OCI-LY7 (cell line): Measurements from ENCODE around the gene ATXN1L.

Source experiments
- EZH2phosphoT487 ChIP-seq: fragments of 200-600 bp; sonication (generic); IDR thresholded peaks from 2 replicates; pipeline ENCODE4 v1.6.1; 2018; ENCODE audit warnings: low read depth, borderline replicate concordance, mild to moderate bottlenecking, mixed run types, antibody characterized with exemption, low read length, moderate library complexity, mixed read lengths
- TF ChIP-seq, protein P1 (sequence below): fragments of 200-600 bp; sonication (generic); conservative IDR thresholded peaks from 2 replicates; pipeline ENCODE4 v1.5.1; 2014; ENCODE audit warnings: mild to moderate bottlenecking, antibody characterized with exemption, low read length, moderate library complexity, mixed read lengths

DNA sequence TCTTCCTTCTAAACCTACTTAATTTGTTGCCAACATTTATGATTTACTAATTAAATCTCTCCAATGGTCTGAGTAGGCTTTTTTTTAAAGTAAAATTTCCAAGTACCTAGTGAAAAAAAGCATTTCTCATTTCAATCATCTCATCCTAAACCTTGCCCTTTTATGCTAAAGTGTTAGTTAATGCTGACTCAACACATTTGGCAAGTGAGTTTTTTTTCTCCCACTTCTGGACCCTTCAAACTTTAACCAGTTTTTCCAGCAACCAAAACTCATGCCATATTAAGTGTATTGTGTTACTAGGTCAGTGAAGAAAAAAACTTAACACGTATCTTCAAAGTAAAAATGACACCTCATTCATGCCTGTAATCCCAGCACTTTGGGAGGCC, 42.5 kb upstream of the ATXN1L start:
- TF ChIP-seq, protein P1, sequence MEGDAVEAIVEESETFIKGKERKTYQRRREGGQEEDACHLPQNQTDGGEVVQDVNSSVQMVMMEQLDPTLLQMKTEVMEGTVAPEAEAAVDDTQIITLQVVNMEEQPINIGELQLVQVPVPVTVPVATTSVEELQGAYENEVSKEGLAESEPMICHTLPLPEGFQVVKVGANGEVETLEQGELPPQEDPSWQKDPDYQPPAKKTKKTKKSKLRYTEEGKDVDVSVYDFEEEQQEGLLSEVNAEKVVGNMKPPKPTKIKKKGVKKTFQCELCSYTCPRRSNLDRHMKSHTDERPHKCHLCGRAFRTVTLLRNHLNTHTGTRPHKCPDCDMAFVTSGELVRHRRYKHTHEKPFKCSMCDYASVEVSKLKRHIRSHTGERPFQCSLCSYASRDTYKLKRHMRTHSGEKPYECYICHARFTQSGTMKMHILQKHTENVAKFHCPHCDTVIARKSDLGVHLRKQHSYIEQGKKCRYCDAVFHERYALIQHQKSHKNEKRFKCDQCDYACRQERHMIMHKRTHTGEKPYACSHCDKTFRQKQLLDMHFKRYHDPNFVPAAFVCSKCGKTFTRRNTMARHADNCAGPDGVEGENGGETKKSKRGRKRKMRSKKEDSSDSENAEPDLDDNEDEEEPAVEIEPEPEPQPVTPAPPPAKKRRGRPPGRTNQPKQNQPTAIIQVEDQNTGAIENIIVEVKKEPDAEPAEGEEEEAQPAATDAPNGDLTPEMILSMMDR = no peak
- TF ChIP-seq EZH2phosphoT487 = no peak
